Activated CD4-positive, CD25-positive, alpha-beta regulatory T cell treated with anti-CD3 and anti-CD28 coated beads, Interleukin-2, amount 50 U/mL, for 16 hours (primary cell): ENCODE measurements around the gene SCFD2.

Source experiments
- DNase-seq: peaks from one replicate; pipeline ENCODE4 v3.0.0-alpha.2; 2020; ENCODE audit warnings: low read depth, low spot score

Gene SCFD2

DNA sequence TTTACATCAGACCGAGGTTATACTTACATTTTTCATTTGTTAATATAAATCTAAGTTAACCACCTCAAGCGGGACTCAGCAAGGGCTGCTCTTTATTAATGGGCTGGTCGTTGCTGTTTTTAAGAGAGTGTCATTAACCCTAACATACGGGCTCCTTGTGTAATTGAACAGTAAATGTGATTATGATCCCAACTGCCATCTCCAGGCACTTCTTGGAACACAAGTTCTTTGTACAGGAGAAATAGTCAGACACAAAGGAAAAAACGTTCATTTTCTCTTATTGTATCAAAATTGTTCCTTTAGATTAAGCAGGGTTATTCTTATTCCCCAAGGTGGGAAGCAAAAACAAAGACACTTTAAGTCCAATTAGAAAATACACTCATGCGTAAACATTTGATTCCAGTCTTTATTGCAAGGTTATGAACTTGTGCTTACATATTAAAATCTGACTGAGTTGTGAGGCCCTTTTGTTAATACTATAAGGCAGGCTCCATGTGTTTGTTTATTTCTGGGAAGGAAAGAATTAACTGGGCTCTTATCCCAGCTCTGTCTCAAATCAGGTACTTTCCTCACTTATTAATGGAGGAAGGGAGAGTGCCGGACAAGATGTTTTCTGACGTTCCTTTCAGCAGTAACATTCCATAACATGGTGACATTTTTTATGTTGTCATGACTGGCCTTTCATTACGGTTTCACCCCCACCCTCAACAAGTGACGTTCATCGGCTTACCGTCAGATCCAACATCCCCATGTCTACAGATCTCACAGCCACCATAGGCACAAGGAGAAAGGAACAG is 407.8 kb downstream of the SCFD2 start:
- no peak for DNase-seq

DNA sequence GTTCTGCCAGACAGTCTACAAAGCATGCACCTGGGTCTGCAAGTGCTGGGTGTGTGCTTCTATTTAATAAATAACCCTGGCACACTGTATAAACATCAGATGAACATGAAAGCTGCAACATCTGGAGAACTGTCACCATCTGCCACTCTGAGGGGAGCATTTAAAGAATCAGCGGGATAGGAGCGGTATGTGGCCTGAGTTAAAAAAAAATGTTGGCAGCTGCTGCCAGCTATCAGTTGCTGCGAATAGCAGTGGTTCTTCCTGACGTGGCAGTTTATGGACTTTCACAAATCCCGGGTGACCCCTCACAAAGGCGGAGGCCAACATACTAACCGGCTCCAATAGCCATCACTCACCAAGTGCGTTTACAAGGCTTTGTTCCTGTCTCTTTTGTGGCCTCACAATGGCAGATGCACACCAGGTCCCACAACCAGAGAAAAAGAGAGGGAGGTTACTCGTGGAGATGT is 408.6 kb downstream of the SCFD2 start:
- DNase-seq, result no peak

DNA sequence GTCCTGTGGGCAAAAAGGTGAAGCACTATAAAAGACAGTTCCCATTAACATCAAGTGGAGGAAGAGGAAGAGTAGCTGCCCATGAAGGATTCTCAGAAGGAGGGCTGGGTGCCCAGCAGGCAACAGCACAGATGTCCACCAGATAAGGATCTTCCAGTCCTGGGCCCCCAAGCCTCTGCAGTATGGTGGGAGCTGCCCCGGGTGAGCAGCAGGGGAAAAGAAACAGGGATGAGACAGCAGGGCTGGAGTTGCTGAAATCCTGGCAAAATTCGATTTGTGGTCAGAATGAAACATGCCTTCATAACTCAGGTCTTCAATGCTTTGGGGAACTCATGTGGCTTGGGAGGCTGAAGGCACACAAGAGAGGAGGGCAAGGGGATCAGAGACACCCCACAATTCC is 409.2 kb downstream of the SCFD2 start:
- DNase-seq, result no peak

DNA sequence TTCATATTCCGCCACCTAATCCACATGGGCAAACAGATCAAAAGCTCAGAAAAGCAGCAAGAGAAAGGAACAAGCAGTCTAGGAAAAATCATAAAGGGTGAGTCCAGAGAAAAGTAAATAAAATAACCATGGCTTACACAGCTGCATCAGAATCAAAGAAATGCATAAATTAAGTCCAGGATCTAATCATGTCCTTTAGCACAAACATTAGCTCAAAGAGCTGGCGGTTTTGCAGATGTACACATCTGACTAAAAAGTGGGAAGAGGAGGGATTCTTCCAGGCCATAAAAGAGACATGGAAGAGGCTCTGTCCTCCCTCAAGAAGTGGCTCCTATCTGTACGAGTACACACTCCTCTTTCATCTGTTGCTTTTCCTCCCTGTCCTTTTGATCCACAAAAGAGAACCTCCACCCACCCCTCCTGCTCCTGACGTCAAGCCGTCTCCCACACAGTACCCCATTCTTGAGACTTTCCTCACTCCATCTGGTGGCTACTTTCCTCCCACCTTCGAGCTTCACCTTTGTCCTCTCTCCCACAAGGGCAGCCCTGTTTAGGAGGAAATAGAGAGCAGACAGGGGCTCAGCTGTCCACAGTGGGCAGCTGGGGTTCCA is 411.2 kb downstream of the SCFD2 start:
- no peak for DNase-seq

DNA sequence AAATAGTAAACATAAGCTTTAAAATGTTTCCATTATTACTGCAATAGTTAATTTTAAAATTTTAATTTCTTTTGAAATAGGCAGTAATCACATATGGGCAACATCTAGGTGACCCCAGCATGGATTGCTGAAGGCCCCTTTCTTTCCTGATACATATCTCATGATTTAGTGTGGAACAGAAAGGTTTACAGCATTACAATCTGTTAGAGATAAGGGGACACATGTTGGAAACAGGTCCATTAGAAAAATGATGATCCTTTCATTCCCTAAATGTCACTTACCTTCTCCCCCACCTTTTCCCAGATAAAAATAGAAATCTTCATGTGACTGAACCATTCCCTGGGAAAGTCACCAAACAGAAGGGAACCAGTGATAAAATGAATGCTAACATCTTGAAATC is 413.3 kb downstream of the SCFD2 start:
- no peak for DNase-seq

DNA sequence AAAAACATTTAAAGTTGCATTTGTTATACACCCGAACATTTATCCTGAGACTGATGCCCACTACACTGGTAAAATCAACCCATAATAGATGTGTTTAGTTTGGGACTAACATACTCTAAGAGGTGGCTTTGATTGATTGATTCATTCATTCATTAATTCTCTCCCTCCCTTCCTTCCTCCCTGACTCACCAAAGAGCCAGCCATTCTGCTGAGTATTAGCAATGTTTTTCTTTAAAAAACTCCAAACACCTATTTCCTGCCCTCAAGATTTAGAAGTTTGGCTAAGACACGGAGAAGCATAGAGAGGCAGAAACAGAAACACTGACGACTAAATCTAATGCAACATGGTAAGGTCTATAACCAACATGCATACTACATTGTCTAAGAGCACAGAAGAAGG is 414.8 kb downstream of the SCFD2 start:
- no peak for DNase-seq

DNA sequence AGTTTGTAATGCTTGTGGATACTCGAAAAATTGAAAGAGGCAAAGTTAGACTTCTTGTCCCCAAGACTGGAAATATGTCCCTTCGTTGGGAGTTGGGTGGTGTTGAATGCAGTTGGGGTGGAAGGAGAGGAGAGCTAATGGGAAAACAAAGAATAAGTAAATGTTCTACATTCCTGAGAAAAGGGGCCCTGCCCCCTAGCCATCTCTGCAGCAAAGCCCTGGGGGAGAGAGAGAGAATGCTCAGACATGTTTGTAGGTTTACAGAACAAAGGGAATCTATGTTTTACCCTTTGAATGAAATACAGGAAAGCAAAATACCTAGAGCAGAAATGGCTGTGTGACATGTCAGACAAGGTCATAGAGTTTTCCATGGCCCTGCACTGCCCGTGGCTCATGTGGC is 415.6 kb downstream of the SCFD2 start:
- no peak for DNase-seq

DNA sequence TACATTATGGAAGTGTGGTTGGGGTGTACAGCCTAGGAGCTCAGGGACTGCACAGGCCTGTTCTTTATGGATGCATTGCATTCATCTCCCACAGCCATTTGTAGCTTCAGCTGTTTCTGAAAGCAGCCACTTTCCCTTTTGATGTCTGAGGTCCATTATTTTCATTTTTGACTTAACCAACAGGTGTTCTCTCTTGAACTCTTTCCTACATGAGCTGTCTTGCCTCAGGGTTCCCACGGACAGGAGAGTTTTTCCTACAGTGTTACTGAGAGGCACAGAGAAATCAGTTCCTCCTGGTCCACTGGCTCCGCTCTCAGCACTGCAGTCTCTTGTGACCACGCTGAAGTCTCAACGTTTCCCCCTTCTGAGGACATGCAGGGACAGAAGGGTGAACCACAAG is 416.5 kb downstream of the SCFD2 start:
- DNase-seq, result no peak

DNA sequence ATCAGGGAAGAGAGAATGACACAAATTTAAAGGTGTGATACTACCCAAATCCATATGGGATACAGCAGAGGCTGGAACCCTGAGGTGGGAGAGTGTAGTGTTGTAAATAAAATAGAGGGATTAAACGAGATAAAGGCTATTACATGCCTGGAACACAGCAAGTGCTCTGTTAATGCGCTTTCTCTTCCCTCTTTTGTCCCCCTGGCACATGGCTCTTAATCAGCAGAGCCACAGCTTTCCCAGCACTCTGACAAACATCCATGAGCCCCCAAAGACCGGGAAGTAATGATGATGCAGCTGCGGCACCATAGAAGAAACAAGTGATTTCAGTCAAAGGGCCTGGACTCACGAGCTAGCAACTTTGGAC is 417.8 kb downstream of the SCFD2 start:
- no peak for DNase-seq

DNA sequence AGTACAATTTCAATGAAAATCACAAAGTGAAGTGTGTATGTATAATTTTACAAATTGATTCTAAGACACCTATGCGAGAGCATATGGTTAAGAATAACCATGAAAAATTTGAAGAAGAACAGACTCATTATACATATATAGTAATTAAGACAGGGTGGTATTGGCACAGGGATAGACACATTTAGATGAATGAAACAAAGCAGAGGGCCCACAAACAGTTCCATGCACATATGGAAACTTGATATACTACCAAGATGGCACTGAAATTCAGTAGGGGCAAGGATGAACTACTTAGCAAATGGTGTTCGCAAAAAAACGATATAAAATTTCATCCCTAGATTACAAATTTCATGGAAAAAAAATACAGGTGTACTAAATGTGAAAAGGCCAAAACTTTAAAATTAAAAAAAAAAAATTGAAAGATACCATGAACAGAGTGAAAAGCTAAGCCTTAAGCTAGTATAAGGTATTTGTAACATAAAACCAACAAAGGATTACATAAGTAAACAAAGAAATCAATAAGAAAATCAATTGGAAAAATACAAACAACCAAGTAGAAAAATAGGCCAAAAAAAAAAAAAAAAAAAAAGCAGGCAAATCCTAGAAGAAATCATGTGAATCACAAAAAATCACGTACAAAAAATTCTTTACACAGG is 418.3 kb downstream of the SCFD2 start:
- no peak for DNase-seq

DNA sequence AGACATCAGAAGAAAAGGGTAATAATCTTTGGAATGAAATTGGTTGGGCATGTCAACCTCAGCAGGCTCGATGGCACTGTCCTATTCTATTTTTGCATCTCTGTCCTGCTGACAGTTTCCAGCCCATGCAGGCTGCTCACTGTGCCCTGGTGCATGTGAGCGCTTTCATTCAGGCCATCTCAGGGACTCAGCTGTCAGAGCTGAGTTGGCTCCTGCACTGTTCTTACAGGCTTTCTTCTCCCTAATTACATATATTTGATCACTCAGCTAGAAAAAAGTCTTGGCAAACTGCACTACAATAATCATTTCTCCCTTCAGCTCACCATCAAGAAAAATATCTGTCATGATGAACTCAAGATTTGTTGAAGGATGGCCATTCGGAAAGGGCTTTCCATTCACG is 419.0 kb downstream of the SCFD2 start:
- no peak for DNase-seq

DNA sequence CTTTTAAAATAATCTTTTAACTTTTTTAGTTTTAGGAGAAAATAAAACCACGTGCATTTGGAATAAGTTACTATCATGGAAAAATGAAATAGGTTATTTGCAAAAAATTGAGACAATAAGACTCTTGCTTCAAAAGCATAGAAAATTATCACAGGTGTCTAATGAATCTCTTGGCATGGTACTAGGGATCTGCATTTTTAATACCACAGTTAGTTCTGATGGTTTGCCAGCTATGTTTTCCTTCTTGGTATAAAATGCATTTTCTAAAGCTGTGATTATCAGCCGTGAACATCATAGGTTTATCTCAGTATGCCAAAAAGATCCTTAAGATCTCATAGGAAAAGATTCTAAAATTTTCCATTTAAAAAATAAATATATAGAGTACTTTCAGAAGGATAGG is 419.9 kb downstream of the SCFD2 start:
- DNase-seq, result no peak

DNA sequence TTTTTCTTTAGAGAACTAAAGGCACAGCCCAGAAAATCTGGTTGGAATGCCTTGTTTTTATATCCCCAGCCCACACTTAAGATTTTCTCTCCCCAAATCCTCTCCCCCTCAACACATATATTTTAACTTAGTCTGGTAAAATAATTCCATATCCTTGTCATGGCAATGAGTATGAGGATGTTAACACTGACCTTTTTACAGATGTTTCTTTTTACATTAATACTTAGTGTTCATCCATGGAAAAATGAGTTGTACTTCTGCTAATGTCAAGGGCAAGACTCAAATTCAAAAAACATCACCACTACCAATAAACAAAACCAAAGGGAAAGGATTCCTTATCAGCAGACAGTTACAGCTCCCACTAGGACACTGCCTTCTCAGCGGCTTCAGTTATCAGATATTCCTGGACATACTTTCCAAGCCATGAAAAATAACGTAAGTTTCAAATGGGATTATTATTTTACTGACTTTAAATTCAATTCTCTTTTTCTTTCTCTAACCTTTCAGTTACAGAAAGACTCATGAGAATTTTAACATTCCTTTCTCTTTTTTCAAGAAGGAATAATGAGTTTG is 420.4 kb downstream of the SCFD2 start:
- DNase-seq, result no peak

DNA sequence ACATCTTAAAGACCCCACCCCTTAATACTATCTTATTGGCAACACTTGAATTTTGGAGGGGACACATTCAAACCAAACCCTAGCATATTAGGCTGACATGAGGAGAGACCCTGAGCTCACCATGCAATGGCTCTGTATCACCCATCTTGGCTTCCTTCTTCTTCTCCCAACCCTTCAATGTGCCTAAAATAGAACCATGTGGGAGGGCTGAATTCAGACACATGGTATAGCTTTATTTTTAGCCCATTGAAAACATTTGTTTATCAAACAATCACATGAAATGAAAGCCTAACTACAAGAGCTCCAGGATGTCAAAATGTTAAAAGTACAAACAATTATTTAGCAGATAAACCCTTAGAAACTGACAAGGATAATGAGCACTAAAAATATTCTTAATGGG is 422.2 kb downstream of the SCFD2 start:
- no peak for DNase-seq

DNA sequence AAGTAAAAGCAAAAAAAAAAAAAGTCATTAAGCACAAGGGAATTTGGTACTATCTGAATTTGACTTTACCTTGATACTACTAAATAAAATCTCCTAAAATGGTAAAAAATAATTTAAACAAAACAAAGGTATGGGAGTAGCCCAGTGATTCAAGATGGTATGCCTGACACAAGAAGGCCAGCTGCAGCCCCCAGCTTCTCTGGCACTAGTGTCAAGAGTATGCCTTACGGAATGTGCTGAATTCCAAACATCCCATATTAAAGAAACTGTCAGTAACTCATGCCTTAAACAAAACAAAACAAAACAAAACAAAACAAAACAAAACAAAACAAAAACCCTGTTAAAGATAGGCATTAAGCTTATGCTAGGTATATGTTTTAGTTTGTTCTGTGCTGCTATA is 422.9 kb downstream of the SCFD2 start:
- no peak for DNase-seq

DNA sequence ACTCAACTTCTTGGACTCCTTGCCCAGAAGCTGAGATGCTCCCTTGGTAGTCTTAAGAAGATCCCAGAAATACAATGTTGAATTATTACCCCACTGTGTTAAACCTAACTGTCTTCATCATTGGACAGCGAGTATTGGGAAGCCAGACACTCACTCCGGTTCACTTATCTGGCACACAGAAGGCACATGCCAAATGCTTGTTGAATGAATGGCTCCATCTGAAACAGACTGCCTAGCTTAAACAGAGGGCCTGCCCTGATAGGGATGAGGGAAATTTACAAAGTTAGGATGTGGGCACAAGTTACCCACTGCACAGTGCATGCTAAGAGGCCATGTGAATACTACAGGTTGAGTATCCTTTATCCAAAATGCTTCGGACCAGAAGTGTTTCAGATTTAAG is 424.4 kb downstream of the SCFD2 start:
- DNase-seq, result no peak

DNA sequence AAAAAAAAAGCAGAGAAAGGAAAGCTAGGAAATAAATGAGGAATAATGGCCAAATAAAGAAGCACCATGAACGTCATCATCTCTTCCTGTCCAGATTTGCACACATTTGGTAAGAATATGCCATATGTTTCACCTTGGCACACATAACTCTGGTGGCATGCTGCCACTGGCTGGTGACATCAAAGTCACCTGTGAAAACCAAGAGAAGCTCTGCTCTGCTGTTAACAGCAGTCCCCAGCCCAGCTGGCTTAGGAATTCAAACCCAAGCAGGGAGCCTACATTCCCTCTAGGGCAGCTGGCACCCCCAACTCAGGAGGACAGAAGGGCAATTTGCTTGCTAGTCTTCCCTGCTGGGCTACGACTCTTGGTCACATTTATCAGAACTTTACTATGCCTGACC is 426.1 kb downstream of the SCFD2 start:
- no peak for DNase-seq

DNA sequence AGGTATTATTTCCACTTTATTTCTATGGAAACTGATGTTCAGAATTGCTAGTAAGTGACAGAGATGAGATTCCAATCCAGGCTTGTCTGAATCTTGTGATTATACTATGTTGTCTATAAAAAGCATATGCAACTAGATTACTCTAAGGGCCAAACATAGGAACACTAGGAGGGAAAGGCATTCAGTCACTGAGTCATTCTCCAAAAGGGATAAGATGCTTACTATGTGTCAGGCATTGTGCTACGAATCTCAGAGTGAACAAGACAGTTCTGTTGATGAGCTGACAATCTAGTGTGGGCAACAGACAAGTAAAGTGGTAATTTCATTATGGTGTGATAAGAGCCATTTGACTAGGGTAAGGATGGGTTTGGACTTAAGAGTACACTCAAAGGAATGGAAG is 426.5 kb downstream of the SCFD2 start:
- no peak for DNase-seq

DNA sequence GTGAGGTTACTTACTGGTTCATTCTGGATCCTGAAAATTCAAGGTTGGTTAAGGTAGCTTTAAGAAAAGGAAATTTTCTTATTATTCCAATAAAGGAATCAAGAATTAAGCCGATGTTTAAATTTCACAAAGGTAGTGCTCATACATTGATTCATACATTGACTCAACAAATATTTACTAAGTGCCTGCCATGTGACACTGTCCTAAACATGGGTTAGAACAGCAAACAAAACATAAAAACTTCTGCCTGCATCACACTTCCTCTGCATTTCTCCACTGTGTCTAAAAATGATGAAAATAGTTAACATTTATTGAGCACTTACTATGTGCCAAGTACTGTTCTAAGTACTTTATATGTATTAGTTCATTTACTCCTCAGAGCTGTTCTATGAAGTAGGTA is 428.0 kb downstream of the SCFD2 start:
- no peak for DNase-seq

DNA sequence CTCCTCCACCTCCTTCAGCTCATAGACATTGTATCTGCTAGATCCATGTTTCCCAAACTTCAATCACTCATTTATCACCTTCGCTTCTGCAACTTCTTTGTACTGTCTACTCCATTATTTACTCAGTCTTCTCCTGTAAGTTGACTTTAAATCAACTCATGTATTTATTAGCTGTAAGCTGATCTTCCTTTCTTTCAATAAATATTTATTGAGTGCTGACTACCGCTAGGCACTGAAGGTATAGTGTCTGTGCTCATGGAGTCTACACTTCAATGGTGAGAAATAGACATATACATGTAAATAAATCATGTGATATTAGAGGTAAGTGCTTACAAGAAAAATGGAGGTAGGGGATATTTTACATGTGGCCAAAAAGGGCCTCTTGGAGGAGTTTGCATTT is 429.1 kb downstream of the SCFD2 start:
- DNase-seq, result no peak

DNA sequence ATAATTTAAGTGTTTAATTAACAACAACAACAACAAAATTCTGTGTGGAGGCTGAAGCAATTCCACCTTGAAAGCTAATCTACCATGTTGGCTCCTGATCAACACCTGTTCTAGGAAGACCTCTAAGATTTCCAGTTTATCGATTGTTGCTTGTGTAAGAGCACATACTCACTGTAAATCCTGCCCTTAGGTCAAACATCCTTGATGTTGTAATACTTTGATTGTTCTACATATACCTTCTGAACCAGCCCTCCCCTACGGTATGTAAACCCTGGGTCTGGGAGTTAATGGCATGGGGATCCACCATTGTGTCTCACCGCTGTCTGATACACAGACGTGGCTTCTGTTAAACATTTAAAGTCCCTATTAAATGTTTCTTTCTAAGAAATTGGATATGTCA is 430.5 kb downstream of the SCFD2 start:
- DNase-seq, result no peak

DNA sequence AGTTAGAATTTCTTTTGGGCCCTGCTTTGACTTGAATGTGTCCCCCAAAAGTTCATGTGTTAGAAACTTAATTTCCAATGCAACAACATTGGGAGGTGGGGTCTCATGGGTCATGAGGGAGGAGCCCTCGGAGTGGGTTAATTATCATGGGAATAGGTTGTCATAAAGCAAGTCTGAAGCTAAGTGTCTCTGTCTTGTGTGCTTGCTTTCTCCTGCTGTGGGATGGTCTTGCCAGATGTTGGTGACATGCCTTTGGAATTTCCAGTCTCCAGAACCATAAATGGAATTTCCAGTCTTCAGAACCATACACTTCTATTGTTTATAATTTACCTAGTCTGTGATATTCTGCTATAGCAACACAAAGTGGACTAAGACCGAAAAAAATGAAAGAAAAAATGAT is 432.1 kb downstream of the SCFD2 start:
- DNase-seq, result no peak
